ENCODE data around the gene ESYT2.

GRCh38 chr7:158742065-158742821 lies 87.1 kb downstream of the ESYT2 start:
- no peak for TF ChIP-seq EZH2 (IDR thresholded peaks at IDR 0.05; ENCODE audit: borderline replicate concordance)
- no peak for TF ChIP-seq CTCF (IDR thresholded peaks at IDR 0.05; ENCODE audit: poor library complexity)

Measured in hepatocyte (in vitro differentiated cells).